Measurements from ENCODE around the gene HPD. TPM values are rescaled to one million over a fixed set of nuclear protein-coding genes. Genes with fewer than 3 reads are reported as not detected.

HPD gene
- total RNA-seq, 1 donor from 2014 or later, result 2.2 TPM

- DNase-seq, result no peak
- no peak for ATAC-seq
- intact Hi-C loops (cut with micrococcal nuclease), result no loop called here
Observed at GRCh38 chr12:121815263-121815662, 43.4 kb downstream of the HPD start.

GRCh38 chr12:121814429-121815119, 44.1 kb downstream of the HPD start:
- intact Hi-C loops (cut with micrococcal nuclease), result no loop called here
- no peak for ATAC-seq
- DNase-seq, result no peak

DNA sequence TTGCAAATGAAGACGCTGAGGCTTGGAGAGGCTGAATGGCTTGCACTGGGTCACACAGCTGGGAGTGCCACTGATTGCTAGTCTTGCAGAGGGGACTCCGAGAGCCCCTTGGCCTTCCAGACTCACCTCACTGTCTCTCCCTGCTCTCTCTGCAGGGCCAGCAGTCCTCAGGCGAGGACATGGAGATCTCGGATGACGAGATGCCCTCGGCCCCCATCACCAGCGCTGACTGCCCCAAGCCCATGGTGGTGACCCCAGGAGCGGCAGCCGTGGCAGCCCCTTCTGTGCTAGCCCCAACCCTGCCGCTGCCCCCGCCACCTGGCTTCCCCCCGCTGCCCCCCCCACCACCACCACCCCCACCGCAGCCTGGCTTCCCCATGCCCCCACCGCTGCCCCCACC, 44.7 kb downstream of the HPD start:
- intact Hi-C loops (cut with micrococcal nuclease), result no loop called here
- no peak for DNase-seq
- no peak for ATAC-seq

DNA sequence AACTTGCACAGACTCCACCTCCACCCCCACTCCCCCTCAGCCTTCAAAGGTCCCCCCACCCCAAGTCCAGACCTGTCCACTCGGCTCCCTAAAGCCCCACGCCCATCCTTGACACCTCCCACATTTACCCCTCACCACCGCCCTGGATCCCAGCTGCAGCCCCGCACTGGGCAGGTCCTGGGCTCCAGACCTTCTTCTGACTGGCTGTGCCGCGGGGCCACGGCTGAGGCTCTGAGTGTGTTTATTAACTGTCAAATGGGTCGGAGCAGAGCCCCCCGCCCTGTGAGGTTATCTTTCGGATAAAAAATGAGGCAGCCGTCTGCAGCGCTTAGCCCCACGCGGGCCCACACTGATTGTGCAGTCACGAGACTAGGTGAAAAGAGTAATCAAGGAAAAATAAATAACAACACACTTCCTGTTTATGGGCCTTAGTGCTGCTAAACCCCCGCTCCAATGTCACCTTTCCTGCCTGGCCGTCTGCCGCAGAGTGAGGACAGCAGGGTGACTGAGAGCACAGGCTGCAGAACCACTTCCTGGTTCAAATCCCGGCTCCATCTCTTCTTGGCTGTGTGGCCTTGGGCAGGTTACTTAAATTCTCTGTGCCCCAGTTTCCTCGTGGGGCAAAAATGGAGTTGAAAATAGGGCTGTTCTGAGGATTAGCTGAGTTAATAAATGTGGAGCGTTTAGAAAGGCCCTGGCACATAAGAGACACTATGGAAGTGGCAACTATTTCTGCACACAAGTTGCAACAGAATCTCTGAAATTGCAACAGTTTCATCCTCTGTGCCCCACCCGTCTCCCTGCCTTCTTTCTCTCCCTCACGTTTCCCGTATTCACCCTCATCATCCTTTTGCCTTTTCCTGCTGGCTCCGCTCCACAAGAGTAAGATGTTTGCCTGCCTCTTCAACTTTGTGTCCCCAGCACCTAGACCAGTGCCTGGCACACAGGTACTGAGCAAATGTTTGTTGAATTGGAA, 45.5 kb downstream of the HPD start:
- DNase-seq (peak; percentile 47), ATAC-seq (peak; percentile 7)
- intact Hi-C loops (cut with micrococcal nuclease), result no loop called here

DNA sequence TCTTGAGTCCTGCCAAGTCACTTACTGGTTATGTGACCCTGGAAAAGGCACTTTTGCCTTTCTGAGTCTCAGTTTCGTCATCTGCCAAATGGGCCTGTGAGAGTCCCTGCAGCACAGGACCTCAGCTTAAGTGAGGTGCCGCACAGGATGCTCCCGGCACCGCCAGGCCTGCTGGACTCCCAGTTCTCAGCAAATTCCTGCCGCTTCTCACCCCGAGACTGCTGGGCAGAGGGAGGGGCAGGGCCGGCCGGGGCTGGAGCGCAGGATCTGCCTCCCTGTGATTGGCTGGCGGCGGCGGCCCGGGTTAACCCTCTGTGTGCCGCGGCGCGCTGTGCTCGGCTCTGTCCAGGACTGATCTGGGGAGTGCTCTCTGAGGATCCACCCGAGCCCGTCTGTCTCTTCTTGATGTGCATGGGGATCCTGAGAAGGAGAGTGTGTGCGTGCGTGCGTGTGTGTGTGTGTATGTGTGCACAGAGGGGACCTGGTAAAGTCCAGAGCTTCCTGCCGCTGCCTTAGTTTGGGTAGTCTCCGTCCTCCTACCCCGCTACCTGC, 46.3 kb downstream of the HPD start:
- intact Hi-C loops (cut with micrococcal nuclease), result no loop called here
- peak; percentile 88 for DNase-seq
- ATAC-seq, result peak; percentile 90

DNA sequence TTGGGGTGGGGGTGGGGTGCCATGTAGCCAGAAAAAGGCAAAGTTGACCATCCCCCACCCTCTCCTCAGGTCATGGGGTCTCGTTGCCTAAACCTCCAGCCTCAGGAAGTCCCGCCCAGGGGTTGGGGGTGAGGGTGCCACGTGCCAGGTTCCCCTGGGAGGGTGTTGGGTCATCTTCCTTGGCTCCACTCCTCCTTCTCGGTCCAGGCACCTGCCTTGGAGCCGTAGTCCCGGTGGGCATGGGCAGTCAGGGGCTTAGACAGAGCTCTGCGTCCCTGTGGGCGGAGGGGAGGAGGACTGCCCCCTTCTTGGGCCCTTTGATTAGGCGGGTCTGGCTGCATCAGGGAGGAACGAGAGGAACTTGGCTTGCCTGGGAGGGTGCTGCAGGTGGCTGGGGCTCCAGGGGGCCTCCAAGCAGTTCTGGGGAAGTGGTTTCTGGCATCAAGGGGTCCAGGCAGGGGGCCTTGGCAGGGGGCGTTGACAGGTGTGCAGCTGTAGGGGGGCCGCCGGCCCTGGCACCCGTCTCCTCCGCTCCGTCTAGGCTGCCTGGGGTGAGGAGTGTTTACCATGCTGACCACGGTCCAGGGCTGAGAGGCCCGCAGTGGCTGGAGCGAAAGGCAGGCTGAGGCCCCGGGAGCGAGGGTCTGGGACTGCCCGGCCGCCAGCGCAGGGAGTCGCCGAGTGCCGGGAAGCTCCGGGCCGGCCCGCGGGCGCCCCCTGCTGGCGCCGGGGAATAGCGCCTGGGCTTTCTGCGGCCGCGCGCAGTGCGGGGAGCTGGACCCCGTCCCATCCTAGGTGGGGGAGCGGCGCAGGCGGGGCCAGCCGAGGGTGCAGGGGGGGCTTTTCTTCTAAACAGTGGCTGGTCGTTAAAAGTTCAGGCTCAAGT, 47.0 kb downstream of the HPD start:
- intact Hi-C loops (cut with micrococcal nuclease), result no loop called here
- DNase-seq (peak; percentile 87), ATAC-seq (peak; percentile 88)

DNA sequence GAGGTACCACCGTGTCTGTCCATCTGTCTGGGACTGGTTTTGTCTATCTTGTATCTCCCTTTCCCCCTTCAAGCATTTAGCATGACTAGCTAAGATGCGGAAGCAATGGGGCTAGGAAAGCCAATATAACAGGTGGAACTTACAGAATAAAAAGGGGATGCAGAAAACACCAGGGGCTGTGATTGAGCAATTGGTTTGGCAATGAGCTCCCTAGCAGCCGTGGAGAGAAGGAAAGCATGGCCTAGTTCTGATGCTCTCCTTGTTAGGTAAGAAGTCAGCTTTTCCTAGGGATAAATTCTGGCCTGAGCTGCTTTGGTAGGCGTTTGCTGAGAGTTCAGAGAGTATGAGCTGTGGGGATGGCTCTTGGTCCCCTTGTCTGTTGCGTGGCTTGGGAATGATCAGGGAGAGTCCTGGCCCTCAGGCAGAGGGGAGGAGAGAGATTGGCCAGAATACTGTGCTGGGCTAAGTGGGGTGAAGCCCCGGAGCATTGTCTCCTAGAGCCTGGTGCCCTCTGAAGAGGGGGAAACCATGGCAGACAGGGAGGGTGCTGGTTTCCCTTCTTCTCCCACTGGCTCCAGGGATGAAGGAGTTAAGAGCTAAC, 47.7 kb downstream of the HPD start:
- no peak for DNase-seq
- intact Hi-C loops (cut with micrococcal nuclease), result no loop called here
- no peak for ATAC-seq

DNA sequence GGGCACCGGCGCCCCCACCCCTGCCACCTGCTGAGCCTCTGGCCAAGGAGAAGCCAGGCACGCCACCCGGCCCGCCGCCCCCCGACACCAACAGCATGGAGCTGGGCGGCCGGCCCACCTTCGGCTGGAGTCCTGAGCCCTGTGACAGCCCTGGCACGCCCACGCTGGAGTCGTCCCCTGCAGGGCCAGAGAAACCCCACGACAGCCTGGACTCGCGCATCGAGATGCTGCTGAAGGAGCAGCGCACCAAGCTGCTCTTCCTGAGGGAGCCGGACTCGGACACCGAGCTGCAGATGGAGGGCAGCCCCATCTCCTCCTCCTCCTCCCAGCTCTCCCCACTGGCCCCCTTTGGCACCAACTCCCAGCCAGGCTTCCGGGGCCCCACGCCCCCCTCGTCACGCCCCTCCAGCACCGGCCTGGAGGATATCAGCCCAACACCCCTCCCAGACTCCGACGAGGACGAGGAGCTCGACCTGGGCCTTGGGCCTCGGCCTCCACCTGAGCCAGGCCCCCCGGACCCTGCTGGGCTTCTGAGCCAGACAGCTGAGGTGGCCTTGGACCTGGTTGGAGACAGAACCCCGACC, 48.3 kb downstream of the HPD start:
- peak; percentile 27 for DNase-seq
- intact Hi-C loops (cut with micrococcal nuclease), result no loop called here

GRCh38 chr12:121809712-121810116, 48.9 kb downstream of the HPD start:
- DNase-seq (no peak), ATAC-seq (no peak)
- intact Hi-C loops (cut with micrococcal nuclease), result no loop called here

More for the DNA sequence above, 48.3 kb downstream of the HPD start:
- no peak for ATAC-seq

DNA sequence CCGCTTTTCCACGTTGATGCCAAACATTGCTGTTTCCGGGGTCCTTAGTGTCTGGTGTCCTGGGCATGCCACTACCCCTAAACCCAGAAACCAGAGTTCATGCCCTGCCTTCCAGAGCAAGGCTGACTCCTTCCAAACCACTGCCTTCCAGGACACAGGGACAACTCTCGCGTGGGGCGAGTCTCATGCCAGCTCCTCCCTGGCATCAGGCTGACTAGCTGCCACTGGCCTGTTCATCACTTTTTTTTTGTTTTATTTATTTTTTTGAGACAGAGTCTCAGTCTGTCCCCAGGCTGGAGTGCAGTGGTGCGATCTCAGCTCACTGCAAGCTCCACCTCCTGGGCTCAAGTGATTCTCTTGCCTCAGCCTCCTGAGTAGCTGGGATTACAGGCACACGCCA, 50.0 kb downstream of the HPD start:
- intact Hi-C loops (cut with micrococcal nuclease), result no loop called here
- no peak for ATAC-seq
- no peak for DNase-seq

GRCh38 chr12:121807642-121808347, 50.9 kb downstream of the HPD start:
- DNase-seq, result no peak
- ATAC-seq, result no peak
- intact Hi-C loops (cut with micrococcal nuclease), result no loop called here

DNA sequence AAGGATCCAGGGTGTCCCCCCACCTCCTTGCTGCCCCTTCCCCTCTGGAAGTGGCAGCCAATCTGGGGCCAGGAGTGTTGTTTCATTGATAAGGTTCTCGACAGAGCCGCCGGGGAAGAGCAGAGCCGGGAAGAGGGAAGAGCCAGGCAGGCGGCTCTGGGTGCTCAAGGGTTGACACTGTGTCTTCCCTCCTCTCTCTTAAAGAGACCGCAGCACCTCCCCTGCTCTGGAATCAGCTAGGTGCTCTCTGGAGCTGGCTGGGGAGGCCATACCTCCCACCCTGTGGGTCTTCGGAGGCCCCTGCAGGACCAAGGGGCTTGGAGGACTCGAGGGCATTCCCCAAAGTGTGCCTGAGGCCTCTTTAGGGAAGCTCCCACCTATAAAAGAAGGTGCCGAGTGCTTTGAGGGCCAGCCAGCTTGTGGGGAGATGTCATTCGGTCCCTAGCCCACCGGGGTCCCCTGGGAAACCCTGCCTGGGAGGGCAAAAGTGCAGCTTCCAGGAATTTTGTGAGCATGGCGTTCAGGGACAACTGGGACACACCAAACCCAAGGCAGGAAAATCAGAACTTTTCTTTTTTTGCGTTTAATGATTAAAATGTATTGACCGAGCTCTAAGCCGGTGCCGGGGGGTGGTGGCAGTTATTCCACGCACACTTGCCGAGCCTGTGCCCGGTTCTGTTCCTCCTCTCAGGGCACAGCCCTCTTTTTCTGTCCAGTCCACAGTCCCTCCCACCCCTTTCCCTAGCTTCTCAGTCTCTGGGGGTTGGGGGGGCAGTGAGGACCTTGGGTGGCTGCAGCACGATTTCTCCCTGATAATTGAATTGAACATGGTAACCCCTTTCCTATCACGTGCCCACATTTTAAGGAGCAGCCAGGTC, 51.9 kb downstream of the HPD start:
- ATAC-seq (peak; percentile 10), DNase-seq (peak; percentile 49)
- intact Hi-C loops (cut with micrococcal nuclease), result no loop called here

DNA sequence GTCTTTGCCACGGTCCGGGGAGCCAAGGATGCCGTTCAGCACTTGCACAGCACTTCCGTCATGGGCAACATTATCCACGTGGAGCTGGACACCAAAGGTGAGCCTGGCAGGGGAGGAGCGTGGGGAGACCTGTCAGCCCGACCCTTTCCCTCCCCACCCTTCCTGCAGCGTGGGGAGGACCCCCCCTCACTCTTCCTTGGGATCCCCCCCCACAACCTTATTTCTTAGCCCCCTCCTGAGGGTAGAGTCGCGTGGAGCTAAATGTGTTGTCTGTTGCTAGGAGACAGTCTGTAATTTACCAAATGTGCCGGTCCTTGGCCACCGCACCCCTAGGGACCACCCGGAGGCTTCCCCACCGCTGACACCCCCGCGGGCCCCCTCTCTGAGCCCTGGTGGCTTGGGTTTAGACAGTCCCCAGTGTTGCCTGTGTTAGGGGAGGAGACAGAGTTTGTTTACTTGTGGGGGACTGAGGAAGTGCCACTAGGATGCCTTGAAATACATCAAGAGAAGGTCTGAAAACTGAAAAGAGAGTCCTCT, 52.6 kb downstream of the HPD start:
- intact Hi-C loops (cut with micrococcal nuclease), result no loop called here
- ATAC-seq (no peak), DNase-seq (no peak)

DNA sequence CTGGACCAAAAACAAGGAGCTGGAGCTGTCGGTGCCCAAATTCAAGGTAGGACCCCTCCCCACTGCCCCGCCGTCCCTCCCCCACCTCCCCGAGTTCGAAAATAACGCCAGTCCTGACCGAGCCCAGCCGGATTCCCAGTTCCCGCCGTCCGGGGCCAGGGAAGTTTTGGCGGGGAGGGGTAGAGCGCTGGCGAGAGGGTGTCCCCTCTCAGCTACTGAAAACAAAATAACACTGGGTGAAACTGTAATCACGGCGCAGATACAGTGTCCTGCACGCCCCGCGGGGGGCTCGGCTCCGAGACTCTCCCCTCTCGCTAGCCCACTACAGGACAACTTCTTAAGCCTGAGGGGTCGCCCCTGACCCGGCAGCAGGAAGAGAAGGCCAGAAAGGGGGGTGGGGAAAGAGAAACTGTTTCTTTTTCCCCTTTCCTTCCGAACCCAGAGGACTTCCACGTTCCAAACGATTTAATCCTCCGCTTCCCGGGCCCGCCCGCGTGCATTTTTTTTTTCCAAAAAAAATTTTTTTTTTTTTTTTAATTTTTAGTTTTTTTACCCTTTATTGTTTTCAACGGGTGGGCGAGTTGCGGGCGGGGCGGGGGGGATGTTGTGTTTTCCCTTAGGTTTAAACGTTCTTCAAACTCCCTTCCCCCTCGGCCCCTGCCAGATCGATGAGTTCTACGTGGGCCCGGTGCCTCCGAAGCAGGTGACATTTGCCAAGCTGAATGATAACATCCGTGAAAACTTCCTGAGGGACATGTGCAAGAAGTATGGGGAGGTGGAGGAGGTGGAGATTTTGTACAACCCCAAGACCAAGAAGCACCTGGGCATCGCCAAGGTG, 53.3 kb downstream of the HPD start:
- DNase-seq (peak; percentile 53), ATAC-seq (no peak)
- intact Hi-C loops (cut with micrococcal nuclease), result no loop called here

DNA sequence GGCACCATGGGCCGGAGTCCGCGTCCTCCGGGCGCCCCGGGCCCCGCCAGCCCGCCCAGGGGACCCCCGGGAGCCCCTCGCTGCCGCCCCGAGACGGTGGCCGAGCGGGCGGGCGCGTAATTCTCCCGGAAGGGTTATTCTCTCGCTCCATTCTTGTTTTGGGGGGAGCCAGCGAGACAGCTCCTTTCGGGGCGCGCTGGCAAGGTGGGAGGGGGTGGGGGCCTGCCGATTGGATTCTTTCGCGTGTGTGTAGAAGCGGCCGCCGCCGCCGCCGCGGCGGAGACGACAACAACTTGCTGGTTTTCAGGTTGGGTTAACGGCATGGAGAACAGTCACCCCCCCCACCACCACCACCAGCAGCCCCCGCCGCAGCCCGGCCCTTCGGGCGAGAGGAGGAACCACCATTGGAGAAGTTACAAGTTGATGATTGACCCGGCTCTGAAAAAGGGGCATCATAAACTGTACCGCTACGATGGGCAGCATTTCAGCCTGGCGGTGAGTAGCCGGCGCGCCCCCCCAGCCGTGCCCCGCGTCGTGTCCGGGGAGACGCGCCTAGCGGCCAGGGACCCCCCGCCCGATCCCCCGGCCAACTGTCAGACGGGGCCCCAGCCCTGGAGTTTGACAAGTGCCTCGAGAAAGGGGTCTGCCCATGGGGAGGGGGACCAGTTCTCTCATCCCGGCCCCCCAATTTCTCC, 54.1 kb downstream of the HPD start:
- peak; percentile 62 for DNase-seq
- no peak for ATAC-seq
- intact Hi-C loops (cut with micrococcal nuclease), result no loop called here
